ELF-1 (cell line): ENCODE data around the gene AFF4.
"Not testable (repeated sequence)": the region's sequence is repeated elsewhere in the genome, so short reads cannot be mapped to it uniquely, and the experiment has no call there.

ENCODE experiments used
- DNase-seq: peaks from one replicate; pipeline ENCODE4 v3.0.0-alpha.2; 2016; ENCODE audit warnings: low read depth, low spot score

Gene AFF4

GRCh38 chr5:132860742-132861141 lies 102.7 kb downstream of the AFF4 start:
- DNase-seq, result no peak

- DNase-seq, result no peak
Observed at GRCh38 chr5:132859889-132860437, 103.5 kb downstream of the AFF4 start.

GRCh38 chr5:132856011-132856410 lies 107.4 kb downstream of the AFF4 start:
- no peak for DNase-seq

GRCh38 chr5:132854992-132855391 lies 108.4 kb downstream of the AFF4 start:
- DNase-seq, result not testable (repeated sequence)

- DNase-seq, result no peak
Observed at GRCh38 chr5:132854301-132854700, 109.1 kb downstream of the AFF4 start.

- no peak for DNase-seq
Observed at GRCh38 chr5:132853790-132854189, 109.6 kb downstream of the AFF4 start.

GRCh38 chr5:132853323-132853722 lies 110.1 kb downstream of the AFF4 start:
- DNase-seq, result no peak

GRCh38 chr5:132850066-132850465 lies 113.4 kb downstream of the AFF4 start:
- DNase-seq, result no peak

GRCh38 chr5:132849347-132849746 lies 114.1 kb downstream of the AFF4 start:
- DNase-seq, result no peak

GRCh38 chr5:132848270-132848669 lies 115.2 kb downstream of the AFF4 start:
- no peak for DNase-seq

GRCh38 chr5:132841305-132841704 lies 122.1 kb downstream of the AFF4 start:
- DNase-seq, result no peak

- no peak for DNase-seq
Observed at GRCh38 chr5:132840896-132841295, 122.5 kb downstream of the AFF4 start.

GRCh38 chr5:132840313-132840712 lies 123.1 kb downstream of the AFF4 start:
- no peak for DNase-seq

- peak; percentile 41 for DNase-seq
Observed at GRCh38 chr5:132839426-132840301, 123.8 kb downstream of the AFF4 start.

- no peak for DNase-seq
Observed at GRCh38 chr5:132838516-132839282, 124.7 kb downstream of the AFF4 start.

- DNase-seq, result no peak
Observed at GRCh38 chr5:132837868-132838267, 125.6 kb downstream of the AFF4 start.

- DNase-seq, result no peak
Observed at GRCh38 chr5:132836852-132837251, 126.6 kb downstream of the AFF4 start.

GRCh38 chr5:132834057-132834456 lies 129.4 kb downstream of the AFF4 start:
- no peak for DNase-seq

- no peak for DNase-seq
Observed at GRCh38 chr5:132832612-132833011, 130.8 kb downstream of the AFF4 start.

GRCh38 chr5:132831095-132831860 lies 132.2 kb downstream of the AFF4 start:
- DNase-seq, result no peak

GRCh38 chr5:132830436-132831094 lies 132.9 kb downstream of the AFF4 start, which contains the start of gene SHROOM1:
Gene SHROOM1, minus strand, starts transcription at chr5:132830647. Its CDS starts 4,507 bp downstream, at chr5:132826140.
- DNase-seq, result peak; percentile 54
